Left kidney (tissue), 2 donors: ENCODE data around the gene HOMEZ. TPM values are rescaled to one million over a fixed set of nuclear protein-coding genes. Genes with fewer than 3 reads are reported as not detected.
"Not testable (repeated sequence)": the region's sequence is repeated elsewhere in the genome, so short reads cannot be mapped to it uniquely, and the experiment has no call there.

ENCODE experiments used
- DNase-seq: peaks from one replicate; pipeline ENCODE4 v3.0.0-alpha.2; 2013
- polyA plus RNA-seq: library from polyadenylated mRNA; unstranded; fragments of 120-200 nt; gene quantifications from one replicate; pipeline ENCODE4 v1.2.1, GENCODE V29; 2013; ENCODE audit not compliant: insufficient read length

The HOMEZ gene
- polyA plus RNA-seq, 1 donor = 28.0 TPM

GRCh38 chr14:23284654-23285529 is 1.0 kb downstream of the HOMEZ start:
- DNase-seq = no peak

- DNase-seq = no peak
These were observed 4.7 kb downstream of the HOMEZ start for GRCh38 chr14:23281247-23281646.

DNA sequence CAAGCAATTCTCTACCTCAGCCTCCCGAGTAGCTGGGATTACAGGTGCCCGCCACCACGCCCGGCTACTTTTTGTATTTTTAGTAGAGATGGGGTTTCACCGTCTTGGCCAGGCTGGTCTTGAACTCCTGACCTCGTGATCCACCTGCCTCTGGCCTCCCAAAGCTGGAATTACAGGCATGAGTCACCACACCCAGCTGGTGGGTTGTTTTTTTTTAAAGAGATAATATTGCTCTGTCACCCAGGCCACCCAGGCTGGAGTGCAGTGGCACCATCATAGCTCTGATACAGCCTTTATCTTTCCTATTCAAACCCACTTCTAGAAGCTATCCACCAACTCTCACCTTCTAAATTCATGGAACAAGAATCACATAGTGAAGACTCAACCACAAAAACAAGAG is 8.0 kb downstream of the HOMEZ start:
- DNase-seq = not testable (repeated sequence)

- no peak for DNase-seq
These were observed 8.7 kb downstream of the HOMEZ start for GRCh38 chr14:23277189-23277588.

DNA sequence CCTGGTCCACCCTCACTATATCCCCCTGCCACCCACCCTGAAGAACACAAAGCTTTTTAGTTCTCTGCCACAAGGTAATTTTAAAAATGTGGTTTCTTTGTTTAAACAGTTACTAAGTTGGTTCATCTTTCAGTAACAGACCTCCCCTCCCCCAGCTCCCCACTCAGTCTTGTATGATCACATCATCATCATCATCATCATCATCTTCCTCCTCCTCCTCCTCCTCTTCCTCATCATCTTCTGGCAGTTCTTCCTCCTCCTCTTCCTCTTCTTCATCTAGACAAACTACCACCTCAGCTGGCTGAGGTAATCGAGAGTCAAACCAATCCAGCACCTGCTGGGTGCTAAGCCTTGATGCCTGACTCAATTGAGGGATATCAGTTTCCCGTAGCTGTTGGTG is 10.5 kb downstream of the HOMEZ start:
- DNase-seq = no peak

DNA sequence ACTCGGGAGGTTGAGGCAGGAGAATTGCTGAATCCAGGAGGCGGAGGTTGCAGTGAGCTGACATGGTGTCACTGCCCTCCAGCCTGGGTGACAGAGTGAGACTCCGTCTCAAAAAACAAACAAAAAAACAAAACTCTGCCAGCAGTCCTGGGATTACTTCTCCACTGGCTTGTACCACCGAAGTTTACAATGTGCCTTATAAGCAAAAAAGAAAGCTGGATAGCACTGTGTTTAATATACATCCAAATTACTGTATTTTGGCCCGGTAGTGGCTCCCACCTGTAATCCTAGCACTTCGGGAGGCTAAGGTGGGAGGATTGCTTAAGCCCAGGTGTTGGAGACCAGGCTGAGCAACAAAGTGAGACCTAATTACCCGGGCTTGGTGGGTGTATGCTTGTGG is 16.7 kb downstream of the HOMEZ start:
- no peak for DNase-seq

DNA sequence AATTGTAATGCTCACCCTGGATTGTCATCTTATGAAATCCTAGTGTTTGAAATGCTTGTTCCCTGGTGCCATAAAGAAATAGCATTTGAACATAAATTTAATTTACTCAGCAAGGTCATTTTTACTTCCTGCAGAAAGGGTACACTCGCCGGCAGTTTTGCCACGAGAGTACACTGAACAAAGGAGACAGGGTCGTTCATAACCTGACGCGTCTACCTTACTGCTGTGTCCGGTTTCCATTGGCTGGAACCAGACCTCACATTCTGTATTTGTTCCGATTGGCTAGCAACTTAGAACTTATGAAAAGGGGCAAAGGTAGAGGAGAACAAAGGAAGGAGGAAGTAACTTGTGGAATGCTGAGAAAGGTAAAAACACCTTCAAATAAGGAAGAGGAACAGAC is 25.1 kb downstream of the HOMEZ start:
- DNase-seq = not testable (repeated sequence)

DNA sequence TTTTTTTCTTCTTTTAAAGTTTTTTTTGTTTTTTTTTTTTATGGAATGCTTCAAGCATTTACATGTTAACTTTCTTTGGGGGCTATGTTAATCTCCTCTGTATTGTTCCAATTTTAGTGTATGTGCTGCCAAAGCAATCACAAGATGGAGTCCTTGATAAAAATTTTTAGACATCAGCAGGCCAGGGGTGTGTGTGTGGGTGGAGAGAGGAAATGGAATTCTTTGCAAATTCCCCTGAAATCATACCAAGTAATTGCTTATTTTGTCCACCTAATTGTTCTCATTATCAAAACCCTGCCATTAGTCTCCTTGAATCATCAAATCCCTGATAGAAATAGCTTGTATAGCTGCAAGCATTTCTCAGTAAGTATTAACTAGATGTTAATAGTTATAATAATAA is 26.5 kb downstream of the HOMEZ start:
- DNase-seq = no peak

- DNase-seq = no peak
These were observed 27.7 kb downstream of the HOMEZ start for GRCh38 chr14:23258256-23258655.

- DNase-seq = no peak
These were observed 33.3 kb downstream of the HOMEZ start for GRCh38 chr14:23252420-23253333.

- no peak for DNase-seq
These were observed 33.9 kb downstream of the HOMEZ start for GRCh38 chr14:23252006-23252405.

GRCh38 chr14:23249824-23250223 is 36.1 kb downstream of the HOMEZ start:
- DNase-seq = no peak

GRCh38 chr14:23248601-23249000 is 37.3 kb downstream of the HOMEZ start:
- no peak for DNase-seq

DNA sequence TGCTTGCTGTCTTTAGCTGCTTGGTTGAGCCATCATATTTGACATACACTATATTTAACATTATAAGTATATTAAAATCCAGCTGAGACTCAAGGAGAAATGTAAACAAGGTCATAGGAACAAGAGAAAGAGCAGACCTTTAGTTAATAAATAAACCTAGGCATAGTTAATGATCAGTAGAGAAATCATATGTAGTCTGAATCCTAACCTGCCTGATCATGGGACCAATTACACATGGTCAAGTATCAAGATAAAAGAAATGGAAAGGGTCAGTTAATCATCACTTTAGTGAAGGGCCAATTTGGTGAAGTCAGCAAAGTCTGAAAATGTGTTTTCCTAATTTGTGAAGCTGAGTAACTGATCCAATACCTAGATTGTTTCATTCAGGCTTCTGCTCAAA is 40.6 kb downstream of the HOMEZ start:
- DNase-seq = peak; percentile 26

DNA sequence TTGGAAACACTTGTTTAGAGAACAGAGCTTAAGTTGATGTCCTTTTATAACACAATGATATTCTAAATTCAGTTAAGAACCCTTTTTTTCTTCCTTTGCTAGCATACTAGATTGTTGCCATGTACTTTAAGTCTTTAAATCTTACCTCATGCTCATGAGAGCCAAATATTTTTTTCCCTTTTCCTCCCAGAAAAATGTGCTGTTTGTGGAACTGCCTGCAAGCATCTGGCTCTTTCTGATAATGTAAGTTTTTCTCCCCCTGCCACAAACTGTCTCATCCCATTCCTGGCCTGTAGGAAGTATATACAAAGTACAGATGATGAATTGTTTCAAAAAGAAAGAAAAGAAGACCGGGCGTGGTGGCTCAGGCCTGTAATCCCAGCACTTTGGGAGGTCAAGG is 42.9 kb downstream of the HOMEZ start:
- DNase-seq = no peak

DNA sequence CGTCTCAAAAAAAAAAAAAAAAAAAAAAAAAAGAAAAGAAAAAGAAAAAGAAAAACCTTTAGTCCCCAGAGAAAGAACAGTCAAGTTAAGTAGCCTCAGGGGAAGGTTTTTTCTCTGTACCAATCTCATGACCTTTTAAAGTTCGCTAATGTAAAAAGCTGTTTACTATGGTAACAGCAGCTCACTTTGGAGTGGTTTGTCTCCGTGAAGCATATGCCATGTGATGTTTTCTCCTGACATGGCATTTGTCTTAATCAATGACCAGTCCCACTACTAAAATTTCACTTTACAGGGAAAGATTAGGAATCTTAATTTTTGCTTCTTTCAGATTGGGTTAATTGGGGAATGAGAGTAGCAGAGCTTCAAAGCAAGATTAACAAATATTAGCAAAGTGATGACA is 43.9 kb downstream of the HOMEZ start:
- no peak for DNase-seq

DNA sequence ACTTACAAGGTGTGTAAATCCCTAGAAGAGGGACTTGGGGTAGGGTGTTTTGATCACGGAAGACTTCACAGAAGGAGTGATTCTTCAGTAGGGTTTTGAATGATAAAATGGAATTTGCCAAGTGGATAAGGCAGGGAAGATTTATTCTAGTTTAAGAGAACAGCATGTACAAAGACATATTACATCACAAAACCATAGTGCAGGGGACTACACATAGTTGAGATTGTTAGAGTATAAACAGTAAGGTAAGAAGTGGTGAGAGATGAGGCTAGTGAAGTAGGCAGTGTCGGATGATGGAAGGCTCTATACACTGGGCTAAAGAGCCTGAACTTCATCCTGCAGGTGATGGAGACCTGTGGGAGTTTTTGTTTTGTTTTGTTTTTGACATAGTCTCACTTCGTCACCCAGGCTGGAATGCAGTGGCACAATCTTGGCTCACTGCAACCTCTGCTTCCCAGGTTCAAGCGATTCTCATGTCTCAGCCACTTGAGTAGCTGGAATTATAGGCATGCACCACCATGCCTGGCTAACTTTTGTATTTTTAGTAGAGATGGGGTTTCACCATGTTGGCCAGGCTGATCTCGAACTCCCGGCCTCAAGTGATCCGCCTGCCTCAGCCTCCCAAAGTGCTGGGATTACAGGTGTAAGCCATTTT is 44.7 kb downstream of the HOMEZ start:
- not testable (repeated sequence) for DNase-seq

DNA sequence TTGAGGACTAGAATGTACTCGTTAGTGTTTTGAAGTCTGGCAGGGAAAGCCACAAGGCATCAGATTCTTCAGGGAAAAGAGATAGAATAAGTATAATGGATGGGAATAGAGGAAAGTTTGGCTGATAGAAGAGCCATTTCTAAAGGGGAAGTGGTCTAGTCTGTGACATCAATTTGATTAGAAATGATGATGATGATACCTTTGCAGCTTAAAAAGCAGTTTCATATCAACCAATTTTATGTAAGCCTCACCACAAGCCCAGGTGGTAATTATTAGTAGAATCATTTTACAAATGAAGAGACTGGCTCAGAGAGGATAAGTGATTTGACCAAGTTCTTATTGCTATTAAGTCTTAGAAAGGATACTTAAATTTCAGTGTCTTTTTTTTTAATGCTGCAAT is 45.3 kb downstream of the HOMEZ start:
- no peak for DNase-seq

- peak; percentile 86 for DNase-seq
These were observed 47.9 kb downstream of the HOMEZ start, which contains the start of gene RNF212B for GRCh38 chr14:23237772-23238594. TSS of gene RNF212B (plus strand) at chr14:23237936. CDS start at chr14:23240346, 2,410 bp downstream.

- DNase-seq = not testable (repeated sequence)
These were observed 53.6 kb downstream of the HOMEZ start for GRCh38 chr14:23232241-23232808.

DNA sequence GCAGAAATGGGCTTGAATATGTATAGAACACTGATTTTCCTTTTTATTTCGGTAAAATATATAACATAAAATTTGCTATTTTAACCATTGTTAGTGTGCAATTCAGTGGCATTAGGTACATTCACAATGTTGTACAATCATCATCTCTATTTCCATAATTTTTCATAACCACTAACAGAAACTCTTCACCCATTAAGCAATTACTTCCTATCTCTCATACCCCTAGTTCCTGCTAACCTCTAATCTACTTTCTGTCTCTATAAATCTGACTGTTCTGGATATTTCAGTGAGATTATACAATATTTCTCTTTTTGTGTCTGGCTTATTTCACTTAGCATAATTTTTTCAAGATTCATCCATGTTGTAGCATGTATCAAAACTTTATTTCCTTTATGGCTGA is 57.1 kb downstream of the HOMEZ start:
- DNase-seq = no peak
